GM12892 (cell line): ENCODE results near the gene ZNF860.

ENCODE experiments used
- POLR2A ChIP-seq: IDR thresholded peaks from 2 replicates; pipeline ENCODE4 v1.6.1; 2011; ENCODE audit warnings: low read depth, low read length, control low read depth
- POLR2AphosphoS5 ChIP-seq: IDR thresholded peaks from 2 replicates; pipeline ENCODE4 v1.6.1; 2011; ENCODE audit warnings: low read depth, low read length, control low read depth
- TAF1 ChIP-seq: IDR thresholded peaks from 2 replicates; pipeline ENCODE4 v1.6.1; 2011; ENCODE audit warnings: low read depth, mild to moderate bottlenecking, control low read depth, low read length, borderline replicate concordance

DNA sequence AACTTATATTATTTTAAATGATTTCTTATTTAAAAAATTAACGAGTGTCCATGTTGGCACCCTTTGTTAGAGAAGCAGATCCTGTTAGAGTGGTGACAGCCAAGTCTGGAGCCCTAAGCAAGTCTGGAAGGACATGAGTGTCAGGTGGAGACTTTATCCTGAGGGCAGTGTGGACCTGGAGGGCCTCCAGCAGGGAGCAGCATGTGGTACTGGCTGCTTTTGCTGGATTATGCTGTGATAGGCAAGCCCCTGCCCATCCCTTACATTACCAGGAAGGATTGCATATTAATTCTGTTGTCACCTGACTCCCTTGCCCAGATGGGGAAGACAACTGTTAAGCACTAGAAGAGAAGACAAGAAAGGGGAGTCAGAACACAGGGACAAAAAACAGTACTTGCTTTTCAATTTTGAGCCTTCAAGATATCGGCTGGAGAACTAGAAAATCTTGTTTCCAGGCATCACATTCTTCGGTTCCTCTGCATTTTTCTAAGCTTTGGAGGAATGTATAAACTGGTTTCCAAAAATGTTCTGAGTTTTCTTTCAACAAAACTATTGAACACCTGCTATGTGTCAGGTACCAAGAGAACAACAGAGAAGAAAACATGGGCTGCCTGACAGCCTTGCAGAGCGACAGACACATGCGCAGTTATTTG lies 22.7 kb downstream of the ZNF860 start:
- TF ChIP-seq POLR2A: no peak
- no peak for TF ChIP-seq POLR2AphosphoS5
- TF ChIP-seq TAF1: no peak
